ENCODE results near the gene HS6ST1. TPM values are rescaled to one million over a fixed set of nuclear protein-coding genes. Genes with fewer than 3 reads are reported as not detected.
A peak's percentile ranks its signal among the peaks of the same experiment; 100 is the strongest.

HS6ST1 gene
- total RNA-seq, 4 donors from 2014 or later = 20.5 to 43.6 (median 32.1) TPM

DNA sequence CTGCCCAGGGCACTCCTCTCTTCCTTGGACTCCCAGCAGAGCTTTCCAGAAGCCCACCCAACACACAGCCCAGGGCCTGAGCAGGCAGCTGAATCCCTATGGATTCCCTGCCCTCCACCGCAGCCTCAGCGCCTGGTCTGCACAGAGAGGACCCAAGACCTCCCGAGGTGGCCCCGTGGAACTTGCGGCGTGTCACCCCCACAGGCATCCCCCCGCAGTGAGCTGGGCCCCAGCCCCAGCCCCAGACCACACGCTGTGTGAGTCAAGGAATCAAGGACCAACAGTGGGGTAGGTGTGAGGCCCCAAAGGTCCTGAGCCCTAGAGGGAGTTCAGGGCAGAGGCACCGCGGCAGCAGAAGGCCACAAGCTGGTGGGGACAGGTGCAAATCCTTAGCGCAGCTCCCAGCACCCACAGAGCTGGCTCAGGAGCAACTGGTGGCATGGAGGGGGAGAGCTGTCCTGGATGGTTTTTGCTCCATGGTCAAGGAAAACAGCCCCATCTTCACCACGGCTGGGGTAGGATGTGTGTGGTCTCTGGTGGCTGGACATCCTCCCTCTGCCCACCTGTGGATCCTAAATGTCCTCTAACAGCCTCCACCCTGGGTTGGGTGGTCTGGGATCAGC lies 8.5 kb downstream of the HS6ST1 start:
- Histone ChIP-seq H3K27ac (peak overlapping the region in 2 of 4 donors; percentile 26 to 66), H3K4me3 (no peak overlapping the region), H3K4me1 (peaks cover 5 to 98% (median 47%) of the 10 kb centered on the region in 3 donors), H3K27me3 (no peaks in the 10 kb centered on the region), H3K9me3 (no peaks in the 10 kb centered on the region), H3K36me3 (peaks cover 0 to 6% of the 10 kb centered on the region in 2 donors)
- ATAC-seq = no peak
- WGBS, 2 donors (ENCODE audit: low coverage in 1 of 2) = no CpG with 5 or more reads among the region's 12 CpGs
- TF ChIP-seq EP300 (IDR thresholded peaks at IDR 0.05) (no peak), POLR2A (IDR thresholded peaks at IDR 0.05) (no peak), POLR2AphosphoS5 (IDR thresholded peaks at IDR 0.05) (no peak)
- TF ChIP-seq, protein P1, sequence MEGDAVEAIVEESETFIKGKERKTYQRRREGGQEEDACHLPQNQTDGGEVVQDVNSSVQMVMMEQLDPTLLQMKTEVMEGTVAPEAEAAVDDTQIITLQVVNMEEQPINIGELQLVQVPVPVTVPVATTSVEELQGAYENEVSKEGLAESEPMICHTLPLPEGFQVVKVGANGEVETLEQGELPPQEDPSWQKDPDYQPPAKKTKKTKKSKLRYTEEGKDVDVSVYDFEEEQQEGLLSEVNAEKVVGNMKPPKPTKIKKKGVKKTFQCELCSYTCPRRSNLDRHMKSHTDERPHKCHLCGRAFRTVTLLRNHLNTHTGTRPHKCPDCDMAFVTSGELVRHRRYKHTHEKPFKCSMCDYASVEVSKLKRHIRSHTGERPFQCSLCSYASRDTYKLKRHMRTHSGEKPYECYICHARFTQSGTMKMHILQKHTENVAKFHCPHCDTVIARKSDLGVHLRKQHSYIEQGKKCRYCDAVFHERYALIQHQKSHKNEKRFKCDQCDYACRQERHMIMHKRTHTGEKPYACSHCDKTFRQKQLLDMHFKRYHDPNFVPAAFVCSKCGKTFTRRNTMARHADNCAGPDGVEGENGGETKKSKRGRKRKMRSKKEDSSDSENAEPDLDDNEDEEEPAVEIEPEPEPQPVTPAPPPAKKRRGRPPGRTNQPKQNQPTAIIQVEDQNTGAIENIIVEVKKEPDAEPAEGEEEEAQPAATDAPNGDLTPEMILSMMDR (IDR thresholded peaks at IDR 0.05) = no peak

DNA sequence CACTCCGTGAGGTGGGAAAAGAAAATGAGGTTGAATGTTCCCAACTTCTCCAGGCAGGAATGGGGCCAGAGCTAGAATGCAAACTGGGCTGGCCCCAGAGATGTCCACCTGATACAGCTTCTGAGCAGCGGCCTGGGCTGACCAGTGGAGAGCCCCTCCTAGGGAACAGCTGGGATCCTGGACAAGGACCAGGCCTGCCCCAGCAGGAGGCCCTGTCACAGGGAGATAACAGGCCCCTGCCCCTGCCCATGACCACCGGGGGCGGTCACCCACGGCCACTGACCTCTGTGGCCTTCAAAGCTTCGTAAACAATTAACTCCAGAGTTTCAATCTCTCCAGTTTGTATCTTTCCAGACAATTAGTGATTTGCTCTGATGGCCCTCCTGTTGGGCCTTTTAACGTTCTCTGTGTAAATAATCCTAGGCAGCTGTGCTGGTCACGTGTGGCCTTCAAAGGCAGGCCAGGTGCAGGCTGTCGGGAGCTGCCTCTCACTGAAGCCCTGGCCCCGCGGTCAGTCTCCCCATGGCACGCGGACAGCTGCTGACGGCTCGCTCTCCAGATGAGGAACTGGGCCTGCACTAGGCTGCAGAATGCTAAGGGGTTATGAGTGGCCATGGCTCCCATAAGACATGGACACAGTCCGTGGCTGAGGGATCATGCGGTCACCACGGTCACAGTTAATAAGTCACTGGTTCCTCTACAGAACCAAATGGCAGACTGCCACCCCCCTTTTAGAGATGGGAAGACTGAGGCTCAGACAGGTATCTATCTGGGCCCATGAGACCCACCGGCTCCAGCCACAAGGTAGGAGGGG lies 9.2 kb downstream of the HS6ST1 start:
- H3K36me3 ChIP-seq = peaks cover 0 to 4% of the 10 kb centered on the region in 2 donors
- H3K4me1 ChIP-seq = peaks cover 5 to 98% (median 50%) of the 10 kb centered on the region in 3 donors
- TF ChIP-seq, protein P1 (IDR thresholded peaks at IDR 0.05) = no peak
- TF ChIP-seq POLR2AphosphoS5 (IDR thresholded peaks at IDR 0.05) = peak; percentile 14
- H3K4me3 ChIP-seq = no peak overlapping the region
- ATAC-seq = peak; percentile 43
- no CpG with 5 or more reads among the region's 19 CpGs for WGBS, 2 donors (ENCODE audit: low coverage in 1 of 2)
- H3K27me3 ChIP-seq = no peaks in the 10 kb centered on the region
- peak overlapping the region in 3 of 4 donors; percentile 26 to 66 (median 54) for H3K27ac ChIP-seq
- no peaks in the 10 kb centered on the region for H3K9me3 ChIP-seq

DNA sequence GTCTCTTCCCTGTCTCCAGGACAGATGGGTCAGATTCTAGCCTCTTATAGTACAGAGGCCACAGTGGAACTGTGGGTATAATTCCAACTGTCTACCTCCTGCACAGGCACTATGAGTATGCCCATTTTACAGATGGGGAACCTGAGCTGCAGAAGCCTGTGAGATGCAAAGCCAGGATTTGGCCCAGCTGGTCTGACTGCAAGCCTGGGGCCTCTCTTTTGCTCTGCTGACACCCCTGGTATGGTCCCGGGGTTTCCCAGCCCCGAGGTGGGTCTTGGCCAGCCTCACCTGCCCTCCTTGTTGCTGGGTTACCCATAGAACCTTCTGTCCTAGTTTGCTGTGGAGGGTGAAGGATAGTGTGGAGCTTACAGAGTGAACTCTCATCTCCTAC lies 9.8 kb downstream of the HS6ST1 start:
- ATAC-seq = no peak
- Histone ChIP-seq H3K4me3 (no peak overlapping the region), H3K36me3 (no peaks in the 10 kb centered on the region), H3K27ac (peak overlapping the region in 3 of 4 donors; percentile 26 to 66 (median 54)), H3K4me1 (peaks cover 5 to 98% (median 51%) of the 10 kb centered on the region in 3 donors), H3K27me3 (no peaks in the 10 kb centered on the region), H3K9me3 (no peaks in the 10 kb centered on the region)
- no peak for TF ChIP-seq POLR2A (IDR thresholded peaks at IDR 0.05)
- TF ChIP-seq POLR2AphosphoS5 (IDR thresholded peaks at IDR 0.05) = no peak
- TF ChIP-seq EP300 (IDR thresholded peaks at IDR 0.05) = no peak
- TF ChIP-seq, protein P1 (IDR thresholded peaks at IDR 0.05) = no peak
- WGBS, 2 donors (ENCODE audit: low coverage in 1 of 2) = 83% methylated on average over 2 of the region's 2 CpGs; no CpG with 5 or more reads in 1 of the 2 donors

DNA sequence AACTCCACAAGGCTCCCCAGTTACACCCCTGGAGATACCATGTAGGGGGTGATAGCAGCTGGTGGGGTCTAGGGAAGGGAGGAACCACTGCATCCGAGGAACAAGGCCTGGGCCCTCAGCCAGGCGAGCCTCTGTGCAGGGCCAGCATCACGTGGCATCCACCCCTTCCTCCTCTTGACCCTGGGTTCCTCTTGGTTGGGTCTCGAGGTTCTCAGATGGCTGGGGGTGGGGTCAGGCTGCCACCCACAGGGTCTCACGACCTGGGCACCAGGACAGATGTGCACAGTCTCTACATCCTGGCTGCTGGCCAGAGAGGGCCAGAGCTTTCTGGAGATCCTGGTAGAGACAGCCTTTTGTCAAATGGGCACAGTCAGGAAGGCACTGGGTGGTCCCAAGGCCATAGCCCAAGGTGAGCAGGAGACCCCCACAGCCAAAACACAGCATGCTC lies 10.4 kb downstream of the HS6ST1 start:
- Histone ChIP-seq H3K9me3 (no peaks in the 10 kb centered on the region), H3K4me1 (peaks cover 5 to 98% (median 47%) of the 10 kb centered on the region in 3 donors), H3K27ac (no peak overlapping the region), H3K4me3 (no peak overlapping the region), H3K36me3 (no peaks in the 10 kb centered on the region), H3K27me3 (no peaks in the 10 kb centered on the region)
- 40 to 71% methylated on average over 1 of the region's 5 CpGs for WGBS, 2 donors (ENCODE audit: low coverage in 1 of 2)
- TF ChIP-seq, protein P1 (IDR thresholded peaks at IDR 0.05) = no peak
- no peak for TF ChIP-seq POLR2AphosphoS5 (IDR thresholded peaks at IDR 0.05)
- ATAC-seq = no peak

Measured in gastroesophageal sphincter (tissue), 4 donors.